HG03139 (cell line): ENCODE measurements around the gene PFDN4.
A peak's percentile ranks its signal among the peaks of the same experiment; 100 is the strongest.

Source experiments
- ATAC-seq: cut with Tn5 transposase; IDR thresholded peaks from one replicate; pipeline ENCODE4 v1.9.1; 2021; ENCODE audit not compliant: unreplicated experiment

The PFDN4 gene

DNA sequence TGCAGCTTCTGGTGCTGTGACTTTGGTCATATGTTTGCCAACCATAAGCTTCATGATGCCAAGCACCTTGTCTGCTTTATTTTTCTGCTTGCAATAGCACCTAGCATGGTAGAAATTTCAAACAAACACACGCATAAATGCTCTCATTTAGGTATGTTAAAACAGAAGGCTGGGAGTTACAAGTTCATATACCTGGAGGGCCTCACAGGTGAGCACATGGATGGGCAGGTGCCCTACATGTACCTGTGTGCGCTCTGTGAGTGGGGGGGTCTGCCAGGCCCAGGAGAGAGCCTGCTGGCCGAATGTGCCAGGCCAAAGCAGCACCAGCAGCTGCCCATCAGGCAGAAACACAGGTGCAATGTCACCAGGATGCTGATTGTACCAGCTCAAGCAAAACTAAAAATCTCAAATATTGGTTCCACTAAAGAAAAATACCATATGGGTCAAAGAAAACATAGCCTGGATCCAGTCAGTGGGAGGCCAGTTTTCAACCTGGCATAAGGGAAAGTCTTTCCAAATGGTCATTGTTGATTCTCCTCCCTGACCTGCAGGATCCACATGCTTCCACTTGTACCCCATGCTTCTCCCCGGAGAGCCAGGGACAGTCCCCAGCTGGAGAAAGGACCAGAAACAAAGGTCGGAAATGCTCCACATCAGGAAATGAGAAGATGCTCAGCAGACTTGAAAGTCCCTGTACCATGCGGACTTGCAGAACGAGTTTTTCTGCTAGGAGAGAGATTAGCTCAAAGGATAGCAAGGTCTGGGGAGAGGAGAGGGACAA is 7.2 kb upstream of the PFDN4 start:
- ATAC-seq: no peak

DNA sequence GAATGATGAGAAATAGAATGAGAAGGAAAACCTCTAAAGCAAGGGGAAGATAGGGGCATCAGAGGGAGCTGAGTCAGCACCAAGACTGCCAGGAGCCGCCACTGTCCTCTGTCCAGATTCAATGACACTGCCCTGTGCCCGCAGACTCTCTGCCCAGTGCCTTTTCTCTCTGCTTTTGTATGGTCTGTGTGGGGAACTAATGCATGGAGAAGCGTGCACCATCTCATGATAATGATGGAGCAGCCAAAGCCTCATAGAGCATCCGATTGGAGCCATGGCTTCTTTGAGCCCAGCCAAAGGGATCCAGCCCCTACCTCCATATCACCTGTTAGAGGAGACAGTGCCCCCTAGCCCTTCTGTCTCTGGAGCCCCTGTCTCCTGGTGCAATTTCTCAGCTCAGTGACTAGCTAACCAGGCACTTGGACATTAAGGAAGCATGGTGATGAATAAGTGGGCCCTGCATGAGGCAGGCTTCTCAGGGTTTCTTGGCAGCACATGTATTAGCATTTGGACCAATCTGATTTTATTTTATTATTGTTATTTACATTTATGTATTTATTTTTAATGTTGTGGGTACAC is 6.5 kb upstream of the PFDN4 start:
- ATAC-seq: no peak

DNA sequence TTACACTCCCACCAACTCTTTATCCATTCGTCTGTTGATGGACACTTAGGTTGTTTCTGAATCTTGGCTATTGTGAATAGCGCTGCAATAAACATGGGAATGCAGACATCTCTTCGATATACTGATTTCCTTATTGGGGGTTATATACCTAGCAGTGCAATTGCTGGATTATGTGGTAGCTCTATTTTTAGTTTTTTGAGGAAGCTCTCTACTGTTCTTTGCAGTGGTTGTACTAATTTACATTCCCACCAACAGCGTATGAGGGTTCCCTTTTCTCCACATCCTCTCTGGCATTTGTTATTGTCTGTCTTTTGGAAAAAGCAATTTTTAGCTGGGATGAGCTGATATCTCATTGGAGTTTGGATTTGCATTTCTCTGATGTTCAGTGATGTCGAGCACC is 4.6 kb upstream of the PFDN4 start:
- no peak for ATAC-seq

DNA sequence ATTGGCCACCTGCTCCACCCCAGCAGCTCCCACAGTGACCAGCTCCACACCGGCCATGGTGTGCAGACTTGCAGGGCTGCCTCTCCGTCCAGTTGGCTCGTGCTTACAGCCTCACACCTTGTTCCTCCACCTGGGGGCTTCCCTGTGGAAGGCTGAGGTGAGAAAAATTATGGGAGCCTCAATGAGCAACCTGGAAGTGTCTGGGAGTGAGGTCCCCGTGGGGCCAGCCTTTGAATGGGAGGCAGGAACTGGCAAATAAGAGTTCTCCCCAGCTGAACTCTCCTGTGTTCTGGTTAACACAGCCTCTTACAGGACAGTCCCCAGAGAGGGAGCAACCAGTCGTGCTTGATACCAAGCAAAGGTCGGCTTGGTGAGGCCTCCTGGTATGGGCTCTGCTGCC is 3.8 kb upstream of the PFDN4 start:
- ATAC-seq: no peak

DNA sequence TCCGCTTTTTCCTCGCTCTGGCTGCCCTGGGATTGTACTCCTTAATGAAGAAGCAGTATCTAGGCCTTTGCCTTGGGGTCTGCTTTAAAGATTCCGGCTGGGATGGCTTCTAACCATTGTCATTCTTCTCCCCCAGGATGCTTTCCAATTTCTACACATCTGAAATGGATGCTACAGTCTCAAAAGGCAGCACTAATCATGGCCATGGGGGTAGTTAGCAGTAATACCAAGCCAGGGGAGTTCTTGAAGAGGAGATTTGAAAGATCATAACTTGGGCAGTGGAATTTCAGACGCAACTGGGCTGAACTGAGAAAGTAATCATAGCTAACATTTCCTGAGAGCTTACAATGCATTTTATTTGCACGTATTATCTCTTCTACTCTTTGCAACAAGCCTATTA is 3.4 kb upstream of the PFDN4 start:
- ATAC-seq: no peak

DNA sequence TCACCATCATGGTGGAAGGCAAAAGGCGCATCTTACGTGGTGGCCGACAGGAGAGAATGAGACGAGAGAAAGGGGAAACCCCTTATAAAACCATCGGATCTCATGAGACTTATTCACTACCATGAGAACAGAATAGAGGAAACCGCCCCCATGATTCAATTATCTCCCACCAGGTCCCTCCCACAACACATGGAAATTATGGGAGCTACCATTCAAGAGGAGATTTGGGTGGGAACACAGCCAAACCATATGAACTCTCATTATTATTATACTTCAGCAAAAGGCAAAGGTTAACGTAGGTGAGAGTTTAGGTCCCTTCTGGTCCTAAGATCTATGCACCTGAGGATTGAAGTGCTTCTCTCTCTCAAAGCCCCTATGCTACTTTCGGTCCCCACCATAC is 2.4 kb upstream of the PFDN4 start:
- ATAC-seq: no peak

DNA sequence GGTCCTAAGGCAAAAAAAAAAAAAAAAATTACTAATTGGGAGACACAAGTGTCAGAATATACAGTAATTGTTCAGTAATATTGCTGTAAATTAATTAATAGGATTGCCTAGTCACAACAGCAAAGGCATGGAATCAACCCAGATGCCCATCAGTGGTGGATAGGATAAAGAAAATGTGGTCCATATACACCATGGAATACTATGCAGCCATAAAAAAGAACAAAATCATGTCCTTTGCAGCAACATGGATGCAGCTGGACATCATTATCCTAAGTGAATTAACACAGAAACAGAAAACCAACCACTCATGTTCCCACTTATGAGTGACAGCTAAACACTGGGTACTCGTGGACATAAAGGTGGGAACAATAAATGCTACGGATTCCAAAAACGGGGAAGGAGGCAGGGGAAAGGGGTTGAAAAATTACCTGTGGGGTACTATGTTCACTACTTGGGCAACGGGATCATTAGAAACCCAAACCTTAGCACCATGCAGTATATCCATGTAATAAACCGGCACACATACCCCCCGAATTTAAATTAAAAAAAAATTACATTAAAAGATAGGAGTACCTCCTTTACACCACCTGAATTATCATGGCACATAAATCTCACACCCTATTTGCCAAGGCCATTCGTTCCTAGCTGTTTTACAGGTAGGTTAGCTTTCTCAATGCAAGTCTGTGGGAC is 689 bp upstream of the PFDN4 start:
- no peak for ATAC-seq

DNA sequence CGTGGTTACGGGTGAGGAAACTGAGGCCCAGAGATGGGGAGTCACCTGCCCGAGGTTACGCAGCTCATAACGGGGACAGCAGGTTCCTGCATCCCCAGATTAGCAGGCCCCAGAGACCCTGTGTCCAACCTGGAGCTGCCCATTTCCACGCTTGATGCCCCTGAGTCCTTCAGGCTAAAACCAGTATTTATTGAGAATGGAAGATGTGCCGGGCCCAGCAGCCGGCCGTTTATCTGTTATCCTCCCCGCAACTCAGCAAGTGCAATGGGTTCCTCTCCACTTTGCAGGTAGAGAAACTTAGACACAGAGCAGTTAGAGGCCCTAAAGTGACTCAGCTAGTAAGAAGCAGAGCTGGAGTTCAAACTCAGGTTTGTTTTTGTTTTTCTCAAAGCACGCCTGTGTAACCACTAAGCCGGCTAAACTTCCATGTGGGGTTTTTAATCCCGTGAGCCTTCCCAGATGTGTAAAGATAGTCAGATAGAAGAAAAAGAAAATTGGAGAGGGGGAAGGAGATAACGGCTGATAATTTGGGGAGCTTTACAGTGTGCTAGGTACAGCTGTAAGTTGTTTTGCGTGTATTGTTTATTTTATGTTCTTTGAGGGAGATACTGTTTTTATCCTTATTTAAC is 775 bp downstream of the PFDN4 start:
- peak; percentile 2 for ATAC-seq

DNA sequence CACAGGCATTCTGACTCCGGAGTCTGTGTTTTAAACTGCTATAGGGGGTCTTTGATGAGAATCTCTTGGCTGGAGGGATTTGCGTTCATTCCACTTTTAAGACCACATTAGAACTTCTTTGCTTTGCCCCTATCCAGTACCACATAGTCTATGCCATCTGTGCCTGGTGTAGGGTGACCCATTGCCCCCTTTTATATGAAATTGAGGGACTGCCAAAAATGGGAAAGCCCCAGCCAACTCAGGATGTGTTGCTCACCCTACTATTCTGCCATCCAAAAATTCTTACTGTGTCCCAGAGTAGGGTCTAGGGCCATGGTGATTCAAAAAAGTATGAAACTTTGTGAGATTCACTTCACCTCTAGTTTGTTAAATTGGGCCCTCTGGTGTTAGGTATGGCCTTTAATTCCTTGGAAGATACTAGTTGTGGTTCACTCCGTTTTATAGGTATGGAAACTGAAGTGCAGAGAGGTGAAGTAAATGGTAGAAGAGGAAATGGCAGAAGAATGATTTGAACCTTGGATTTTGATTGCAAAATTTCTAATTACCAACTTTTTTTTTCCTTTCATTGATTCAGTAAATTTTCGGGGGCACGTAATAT is 1.4 kb downstream of the PFDN4 start:
- ATAC-seq: no peak

DNA sequence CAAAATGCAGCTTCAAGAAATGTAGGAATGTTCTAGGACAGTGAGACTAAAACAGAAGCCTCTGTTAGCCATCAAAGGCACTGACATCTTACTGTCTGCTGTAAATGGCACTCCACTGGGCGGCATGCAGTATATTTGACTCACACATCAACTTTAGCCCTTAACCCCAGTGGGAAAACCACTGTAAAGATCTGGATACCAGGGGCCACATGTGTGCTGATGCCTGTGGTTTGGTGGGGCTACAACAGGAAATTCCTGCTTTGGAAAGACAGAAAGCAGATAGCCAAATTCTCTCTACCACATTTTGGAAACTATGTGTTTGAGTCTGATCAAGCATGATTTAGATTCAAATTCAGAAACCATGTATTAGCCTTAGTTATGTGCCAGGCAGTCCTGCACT is 4.3 kb downstream of the PFDN4 start:
- ATAC-seq: no peak

DNA sequence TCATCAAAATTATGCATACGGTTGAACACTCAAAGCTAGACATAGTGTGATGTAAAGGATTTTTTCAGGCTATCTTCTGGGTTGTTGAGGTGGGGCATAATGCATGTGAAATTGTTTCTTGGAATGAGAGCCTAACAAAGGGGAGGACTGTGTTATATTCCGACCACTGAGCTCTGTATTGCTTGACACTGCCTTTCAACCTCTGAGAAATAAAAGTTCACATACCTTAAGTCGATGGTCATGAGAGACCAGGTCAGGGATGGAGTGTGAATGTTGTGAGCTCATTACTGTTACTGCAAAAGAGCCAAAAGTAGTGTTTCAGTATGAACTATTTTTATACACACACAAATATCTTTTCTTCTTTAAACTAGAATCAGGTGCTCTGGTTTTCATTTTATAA is 5.0 kb downstream of the PFDN4 start:
- no peak for ATAC-seq

DNA sequence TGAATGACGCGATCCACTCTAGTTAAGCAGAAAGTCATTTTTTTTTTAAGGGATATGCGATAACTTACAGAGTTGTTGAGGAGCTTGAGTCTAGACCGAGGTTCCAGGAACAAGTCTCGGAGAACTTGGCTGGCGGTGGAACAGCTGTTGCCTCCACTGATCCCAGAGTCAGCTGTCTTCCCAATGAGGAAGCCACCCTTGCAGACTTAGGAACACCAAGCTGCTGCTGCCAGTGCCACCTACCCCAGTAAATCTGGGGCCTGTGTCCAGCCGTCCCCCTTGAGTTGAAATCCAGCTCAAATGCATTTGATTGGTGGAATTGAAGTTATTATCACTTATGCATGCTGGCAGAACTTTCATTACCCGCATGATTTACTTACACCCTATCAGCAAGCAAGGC is 6.7 kb downstream of the PFDN4 start:
- no peak for ATAC-seq

DNA sequence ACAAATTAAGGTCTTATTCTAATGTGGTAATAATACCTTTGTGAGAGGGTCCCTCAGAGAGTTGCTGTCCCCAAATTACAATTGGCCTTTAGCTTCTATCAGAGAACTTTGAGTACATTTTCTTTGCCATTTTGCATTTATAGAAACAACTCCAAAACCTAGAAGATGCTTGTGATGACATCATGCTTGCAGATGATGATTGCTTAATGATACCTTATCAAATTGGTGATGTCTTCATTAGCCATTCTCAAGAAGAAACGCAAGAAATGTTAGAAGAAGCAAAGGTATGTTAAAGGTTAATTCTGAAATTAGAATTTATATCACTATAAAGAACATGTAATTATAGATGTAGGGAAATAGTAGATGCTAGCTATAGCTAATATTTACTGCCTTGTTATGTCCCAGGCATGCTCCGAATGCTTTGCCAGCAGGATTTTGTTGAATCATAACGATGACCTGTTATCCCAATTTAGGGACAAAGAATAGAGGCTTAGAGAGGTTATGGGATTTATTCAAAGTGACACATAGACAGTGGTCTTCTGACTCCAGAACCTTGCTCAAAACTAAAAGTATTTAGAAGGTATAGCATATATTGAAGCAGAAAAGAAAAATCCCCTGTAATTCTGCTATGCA is 7.4 kb downstream of the PFDN4 start:
- ATAC-seq: no peak

DNA sequence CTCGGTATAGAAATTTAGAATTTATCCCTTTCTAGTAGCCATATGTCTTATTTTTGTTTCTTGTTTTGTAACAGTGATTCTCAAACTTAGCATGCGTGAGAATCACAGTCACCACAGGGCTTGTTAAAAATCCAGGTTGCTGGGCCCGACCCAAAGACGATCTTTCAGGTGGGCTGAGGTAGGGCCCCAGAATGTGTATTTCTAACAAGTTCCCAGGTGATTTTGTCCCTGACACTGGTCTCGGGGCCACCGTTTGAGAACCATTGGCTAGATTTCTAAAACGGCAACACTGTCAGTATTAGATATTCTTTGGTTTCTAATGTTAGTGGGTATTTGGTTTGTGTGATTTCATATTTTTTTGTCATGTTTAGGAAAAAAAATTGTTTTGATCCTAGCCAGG is 9.9 kb downstream of the PFDN4 start:
- ATAC-seq: no peak

DNA sequence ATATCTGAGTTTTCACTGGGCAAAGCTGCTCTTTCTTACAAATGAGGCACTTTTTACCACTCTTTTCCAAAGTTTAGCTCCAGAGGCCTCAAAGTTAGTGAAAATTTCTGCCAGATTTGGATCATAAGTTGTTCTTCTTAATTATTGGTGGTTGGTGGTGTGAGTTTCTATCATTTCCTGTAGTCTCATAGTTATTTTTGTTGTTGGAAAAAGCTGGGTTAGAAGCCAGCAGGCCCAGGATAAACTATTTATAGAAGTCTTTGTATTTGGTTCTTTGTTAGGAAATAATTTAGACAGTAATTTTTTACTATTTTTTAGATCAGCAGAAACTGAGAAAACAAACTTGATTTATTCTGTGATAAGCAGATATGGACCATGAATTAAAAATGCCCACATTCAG is 10.6 kb downstream of the PFDN4 start:
- no peak for ATAC-seq

DNA sequence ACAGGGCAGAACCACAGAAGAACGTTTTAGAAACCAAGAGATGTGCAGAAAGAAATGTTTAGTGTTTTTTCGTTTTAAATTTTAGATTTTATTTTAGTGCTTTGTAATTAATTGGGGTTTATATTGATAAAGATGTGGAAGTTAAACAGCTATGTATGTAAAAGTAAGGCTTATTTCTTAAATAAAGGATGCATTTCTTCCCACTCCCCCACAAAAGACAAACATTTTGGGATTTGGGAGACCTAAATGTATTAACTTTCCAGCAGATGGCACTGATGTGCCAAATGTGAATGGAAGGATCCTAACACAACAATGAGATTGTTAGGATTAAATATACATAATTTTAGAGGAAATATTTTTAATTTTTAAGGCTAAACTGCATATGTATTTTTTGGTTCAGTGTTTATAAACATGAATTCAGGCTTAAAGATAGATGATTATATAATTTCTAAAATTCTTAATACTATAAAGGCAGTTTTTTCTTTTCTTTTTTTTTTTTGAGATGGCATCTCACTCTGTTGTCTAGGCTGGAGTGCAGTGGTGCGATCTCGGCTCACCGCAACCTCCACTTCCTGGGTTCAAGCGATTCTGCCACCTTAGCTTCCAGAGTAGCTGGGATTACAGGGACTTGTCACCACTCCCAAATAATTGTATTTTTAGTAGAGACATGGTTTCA is 12.0 kb downstream of the PFDN4 start:
- ATAC-seq: no peak

DNA sequence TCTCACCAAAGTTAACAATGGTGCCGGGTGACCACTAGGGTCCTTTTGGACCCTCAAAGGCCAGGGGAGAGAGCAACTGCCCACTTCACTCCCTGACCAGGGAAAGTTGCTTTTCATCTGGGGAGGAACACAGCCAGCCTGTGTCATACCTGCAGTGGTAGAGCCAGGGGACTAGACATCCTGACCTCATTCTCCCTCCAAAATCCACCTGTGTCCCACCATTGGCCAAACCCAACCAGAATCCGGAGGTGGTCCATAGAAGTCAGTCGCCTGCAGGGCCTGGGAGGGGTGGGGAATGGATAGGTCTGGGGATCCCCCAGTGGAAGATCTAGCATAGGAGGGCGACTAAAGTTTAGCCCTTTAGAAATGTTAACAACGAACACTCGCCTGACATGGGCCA is 12.8 kb downstream of the PFDN4 start:
- no peak for ATAC-seq

DNA sequence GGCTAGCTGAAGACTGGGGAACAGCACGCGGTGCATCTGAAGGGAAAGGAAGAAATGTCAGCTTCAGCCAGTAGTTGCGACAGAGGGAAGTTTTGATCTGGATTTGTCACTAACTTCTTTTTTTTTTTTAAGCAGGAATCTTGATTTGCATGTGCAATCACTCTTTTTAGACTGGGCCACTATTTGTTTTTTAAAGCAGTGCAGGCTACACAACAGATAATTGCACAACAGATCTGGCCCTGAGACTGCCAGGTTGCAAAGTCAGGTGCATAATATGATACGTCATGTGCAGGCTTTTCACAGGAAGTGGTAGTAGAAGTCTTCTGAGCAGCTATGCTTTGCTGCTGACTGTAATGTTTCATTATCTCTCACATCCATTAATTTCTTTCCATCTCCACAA is 13.5 kb downstream of the PFDN4 start:
- no peak for ATAC-seq

DNA sequence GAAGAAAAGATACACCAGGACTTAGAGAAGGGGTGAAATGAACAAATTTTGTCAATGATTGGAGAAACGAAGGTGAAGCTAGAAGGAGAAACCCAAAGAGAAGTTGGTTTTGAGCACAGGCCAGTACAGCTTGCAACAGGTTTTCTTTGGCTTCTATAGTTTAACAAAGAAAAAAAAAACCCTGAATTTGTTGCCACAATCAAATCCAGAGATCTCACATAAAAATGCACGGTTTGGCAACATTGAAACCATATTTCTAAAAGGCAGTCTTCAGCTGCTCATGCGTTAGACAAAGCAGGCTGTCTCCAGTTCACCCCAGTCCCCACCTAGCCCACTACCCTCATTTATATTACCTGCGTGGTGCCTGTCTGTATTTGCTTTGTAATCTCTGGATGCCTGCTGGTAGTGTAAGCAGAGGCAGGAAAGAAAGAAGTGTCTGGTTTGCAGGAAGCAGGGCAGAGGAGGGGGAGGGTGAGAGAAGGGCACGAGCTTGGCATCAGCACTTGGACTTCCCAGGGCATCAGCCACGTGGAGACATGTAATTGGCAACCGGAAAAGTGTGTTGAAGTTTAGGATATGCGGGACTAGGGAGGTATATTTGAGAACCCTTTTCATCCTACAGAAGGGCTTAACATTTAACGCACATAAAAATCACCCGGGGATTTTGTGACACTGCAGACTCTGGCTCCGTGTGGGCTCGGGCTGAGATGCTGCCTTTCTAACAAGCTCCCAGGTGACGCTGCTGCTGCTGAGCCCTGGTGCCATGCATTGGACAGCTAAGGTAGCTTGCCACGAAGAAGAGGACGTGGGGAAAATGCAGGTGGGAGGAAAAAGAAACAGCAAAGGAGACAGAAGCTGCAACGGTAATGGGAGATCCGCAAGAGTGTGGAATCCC is 14.4 kb downstream of the PFDN4 start:
- no peak for ATAC-seq

DNA sequence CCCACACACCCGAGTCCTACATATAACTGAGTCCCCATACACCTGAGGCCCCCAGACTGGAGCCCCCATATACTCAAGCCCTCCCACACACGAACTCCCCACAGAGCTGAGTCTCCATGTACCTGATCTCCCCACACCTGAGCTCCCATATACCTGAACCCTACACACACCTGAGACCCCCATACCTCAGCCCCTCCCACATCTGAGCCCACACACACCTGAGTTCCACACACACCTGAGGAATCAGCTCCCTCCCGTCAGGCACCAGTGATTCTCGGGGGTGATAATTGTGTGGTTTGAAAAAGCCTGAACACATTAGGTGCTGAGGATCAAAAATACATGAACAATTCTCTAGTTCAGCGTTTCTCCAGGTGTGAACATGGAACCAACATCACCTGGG is 15.4 kb downstream of the PFDN4 start:
- ATAC-seq: no peak
